Neutrophil (primary cell): ENCODE measurements around the gene RBM7.

Experiments
- H3K27ac ChIP-seq: fragments of 200-600 bp; sonication (generic); 2 replicates; pipeline ENCODE4 v1.5.1; 2016; ENCODE audit warnings: mild to moderate bottlenecking, moderate library complexity
- H3K27me3 ChIP-seq: fragments of 200-600 bp; sonication (generic); 2 replicates; pipeline ENCODE4 v1.6.0; 2016; ENCODE audit warnings: mild to moderate bottlenecking
- H3K36me3 ChIP-seq: fragments of 200-600 bp; sonication (generic); 2 replicates; pipeline ENCODE4 v1.5.1; 2017
- H3K4me1 ChIP-seq, 2 experiments: fragments of 200-600 bp in 1 of 2; sonication (generic) in 1 of 2; 1 replicate in 1 of 2; 2 replicates in 1 of 2; pipeline versions ENCODE4 v1.5.1 to v1.6.1; 2013 to 2016; ENCODE audit warnings: low read depth in 1 of 2, low read length in 1 of 2, mild to moderate bottlenecking in 1 of 2, moderate library complexity in 1 of 2; ENCODE audit not compliant: control insufficient read depth in 1 of 2, insufficient read depth in 1 of 2
- H3K4me3 ChIP-seq, 2 experiments: fragments of 200-600 bp in 1 of 2; sonication (generic) in 1 of 2; 1 replicate in 1 of 2; 2 replicates in 1 of 2; pipeline ENCODE4 v1.5.1; 2013 to 2016; ENCODE audit warnings: low read depth in 1 of 2, low read length in 1 of 2, mild to moderate bottlenecking in 1 of 2, moderate library complexity in 1 of 2
- H3K9me3 ChIP-seq: fragments of 200-600 bp; sonication (generic); 2 replicates; pipeline ENCODE4 v1.5.1; 2016
- CTCF ChIP-seq: fragments of 200-600 bp; sonication (generic); IDR thresholded peaks from 2 replicates; pipeline ENCODE4 v1.5.1; 2016; ENCODE audit warnings: antibody characterized with exemption

Gene RBM7

DNA sequence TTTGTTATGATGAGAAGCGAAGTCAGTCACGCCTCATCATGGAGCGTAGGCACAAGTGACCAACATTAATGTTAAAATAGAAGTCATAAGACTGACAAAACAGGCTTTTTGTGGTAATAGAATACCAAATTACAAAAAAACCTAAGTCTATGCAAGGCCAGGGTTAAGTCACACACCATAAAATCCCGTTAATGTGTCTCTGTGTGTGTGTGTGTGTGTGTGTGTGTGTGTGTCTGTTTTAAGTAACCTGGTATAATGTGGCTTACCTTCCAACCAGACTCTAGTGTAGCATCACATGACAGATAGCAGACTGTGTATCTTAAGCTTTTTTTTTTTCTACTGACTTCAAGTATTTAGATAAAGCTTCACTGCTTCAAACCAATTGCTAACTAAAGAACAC, 38.1 kb upstream of the RBM7 start:
- no peaks in the 10 kb centered on the region for H3K9me3 ChIP-seq
- H3K4me3 ChIP-seq = no peak overlapping the region
- no peaks in the 10 kb centered on the region for H3K36me3 ChIP-seq
- H3K27me3 ChIP-seq = peaks cover 10% of the 10 kb centered on the region
- no peaks in the 10 kb centered on the region for H3K4me1 ChIP-seq
- no peak for TF ChIP-seq CTCF
- no peak overlapping the region for H3K27ac ChIP-seq

DNA sequence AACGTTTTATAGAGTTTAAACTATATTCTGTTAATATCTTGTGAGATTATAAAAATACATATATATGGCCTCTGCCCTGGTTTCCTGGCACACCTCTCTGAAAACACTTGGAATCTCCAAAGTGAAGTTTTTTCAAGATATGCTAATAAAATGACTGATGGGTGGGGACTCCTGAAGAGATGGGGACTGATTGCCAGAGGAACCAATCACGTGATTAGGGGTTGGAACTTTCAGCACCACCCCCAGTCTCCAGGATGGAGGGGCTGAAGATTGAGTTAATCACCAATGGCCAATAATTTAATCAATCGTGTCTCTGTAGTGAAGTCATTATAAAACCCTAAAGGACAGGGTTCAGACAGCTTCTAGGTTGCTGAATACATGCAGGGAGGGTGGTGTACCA, 37.5 kb upstream of the RBM7 start:
- Histone ChIP-seq H3K27me3 (peaks cover 10% of the 10 kb centered on the region), H3K27ac (no peak overlapping the region), H3K4me1 (no peaks in the 10 kb centered on the region), H3K36me3 (no peaks in the 10 kb centered on the region), H3K9me3 (no peaks in the 10 kb centered on the region), H3K4me3 (no peak overlapping the region)
- no peak for TF ChIP-seq CTCF

- Histone ChIP-seq H3K27ac (no peak overlapping the region), H3K4me3 (no peak overlapping the region)
These were observed 33.9 kb upstream of the RBM7 start for GRCh38 chr11:114366331-114367243.

GRCh38 chr11:114367244-114367957, 33.1 kb upstream of the RBM7 start:
- no peaks in the 10 kb centered on the region for H3K36me3 ChIP-seq
- TF ChIP-seq CTCF = no peak
- no peak overlapping the region for H3K4me3 ChIP-seq
- peaks cover 33% of the 10 kb centered on the region for H3K27me3 ChIP-seq
- no peaks in the 10 kb centered on the region for H3K9me3 ChIP-seq
- H3K4me1 ChIP-seq = no peaks in the 10 kb centered on the region
- H3K27ac ChIP-seq = no peak overlapping the region

More at GRCh38 chr11:114366331-114367243, 33.9 kb upstream of the RBM7 start:
- H3K4me1 ChIP-seq = no peaks in the 10 kb centered on the region
- no peaks in the 10 kb centered on the region for H3K36me3 ChIP-seq
- TF ChIP-seq CTCF = no peak
- H3K9me3 ChIP-seq = no peaks in the 10 kb centered on the region
- peaks cover 25% of the 10 kb centered on the region for H3K27me3 ChIP-seq

DNA sequence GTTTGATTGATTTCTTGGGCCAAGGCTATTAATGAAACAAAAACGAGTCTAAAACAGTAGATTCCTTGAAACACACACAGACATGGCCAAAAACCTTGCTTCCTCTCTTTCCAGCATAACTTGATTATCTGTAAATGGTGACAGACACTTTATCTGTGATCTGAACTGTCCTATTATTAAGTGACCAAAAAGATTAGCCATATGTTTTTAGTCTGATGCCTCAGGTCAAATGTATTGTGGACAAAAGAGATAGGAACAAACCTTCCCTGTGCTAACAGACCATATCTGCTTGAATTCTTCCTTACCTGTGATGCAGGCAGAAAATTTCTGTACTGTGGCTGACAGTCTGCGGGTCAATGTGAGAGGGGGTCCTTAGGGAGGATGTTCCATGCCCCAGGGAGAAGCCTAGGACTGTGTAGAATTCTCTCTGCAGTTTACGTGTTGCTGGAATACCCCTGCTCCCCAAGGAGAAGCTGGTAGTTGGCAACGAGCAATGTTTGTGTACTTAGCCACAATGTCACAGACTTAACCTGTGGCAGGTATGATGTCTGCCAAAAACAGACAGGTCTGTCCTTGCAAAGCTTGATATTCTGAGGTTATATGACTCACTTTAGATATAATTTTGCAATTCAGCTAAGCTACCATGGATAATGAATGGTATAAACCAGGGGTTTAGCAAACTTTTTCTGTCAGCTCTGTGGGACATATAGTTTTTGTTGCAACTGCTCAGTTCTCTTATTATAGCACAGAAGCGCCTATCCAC, 31.4 kb upstream of the RBM7 start:
- Histone ChIP-seq H3K36me3 (no peaks in the 10 kb centered on the region), H3K27ac (no peak overlapping the region), H3K4me3 (no peak overlapping the region), H3K4me1 (no peaks in the 10 kb centered on the region), H3K9me3 (no peaks in the 10 kb centered on the region), H3K27me3 (peaks cover 42% of the 10 kb centered on the region)
- no peak for TF ChIP-seq CTCF
